ENCODE data around the gene ZCCHC14. TPM values are rescaled to one million over a fixed set of nuclear protein-coding genes. Genes with fewer than 3 reads are reported as not detected.

Gene ZCCHC14
- total and polyA plus RNA-seq, 2 of the 13 experiments (the other 11 are each of a cell fraction or from before 2014, with no cell fraction given): 12.4 to 12.5 TPM

- TF ChIP-seq ZNF788 (CRISPR knock-in tag; IDR thresholded peaks at IDR 0.05; ENCODE audit: borderline replicate concordance) (peak; percentile 25; the same call in 1 of the 2 replicates), SMAD1 (CRISPR knock-in tag; IDR thresholded peaks at IDR 0.05; ENCODE audit: borderline replicate concordance, low read depth) (no peak), NFKB2 (CRISPR knock-in tag; IDR thresholded peaks at IDR 0.05; ENCODE audit: borderline replicate concordance) (no peak), SNAPC4 (CRISPR knock-in tag; IDR thresholded peaks at IDR 0.05) (no peak), ZNF251 (CRISPR knock-in tag; IDR thresholded peaks at IDR 0.05) (no peak), REPIN1 (CRISPR knock-in tag; IDR thresholded peaks at IDR 0.05; ENCODE audit: borderline replicate concordance, low read depth) (no peak), ZNF660 (CRISPR knock-in tag; IDR thresholded peaks at IDR 0.05; ENCODE audit: borderline replicate concordance, low read depth) (no peak), KLF11 (CRISPR knock-in tag; IDR thresholded peaks at IDR 0.05) (no peak), CREM (IDR thresholded peaks at IDR 0.05) (no peak), CREM (CRISPR knock-in tag; IDR thresholded peaks at IDR 0.05) (no peak), XBP1 (CRISPR knock-in tag; IDR thresholded peaks at IDR 0.05) (no peak), NFRKB (IDR thresholded peaks at IDR 0.05) (no peak), ZNF263 (CRISPR knock-in tag; IDR thresholded peaks at IDR 0.05) (0 out of 2 replicates have a peak, but pooled peaks have one; percentile 30), MAF1 (CRISPR knock-in tag; IDR thresholded peaks at IDR 0.05; ENCODE audit: borderline replicate concordance) (no peak), ZNF614 (CRISPR knock-in tag; IDR thresholded peaks at IDR 0.05; ENCODE audit: borderline replicate concordance) (no peak), MIXL1 (CRISPR knock-in tag; IDR thresholded peaks at IDR 0.05) (no peak), ZNF780A (CRISPR knock-in tag; IDR thresholded peaks at IDR 0.05) (no peak), ATF1 (CRISPR knock-in tag; IDR thresholded peaks at IDR 0.05) (no peak), ZBTB34 (CRISPR knock-in tag; IDR thresholded peaks at IDR 0.05) (no peak), RAD51 (IDR thresholded peaks at IDR 0.05; ENCODE audit: borderline replicate concordance) (no peak), KAT8 (CRISPR knock-in tag; IDR thresholded peaks at IDR 0.05) (no peak), ZNF577 (CRISPR knock-in tag; IDR thresholded peaks at IDR 0.05; ENCODE audit: borderline replicate concordance, low read depth) (no peak), PATZ1 (CRISPR knock-in tag; IDR thresholded peaks at IDR 0.05) (peak; percentile 27; the same call in 1 of the 2 replicates), BCL6 (CRISPR knock-in tag; IDR thresholded peaks at IDR 0.05) (peak; percentile 44; the same call in 1 of the 2 replicates)
Measured at GRCh38 chr16:87491522-87492290, 1.1 kb downstream of the ZCCHC14 start (continued).

All from HepG2 (cell line).